HG03460 (cell line): ENCODE measurements around the gene FZD7.

Experiments
- ATAC-seq: cut with Tn5 transposase; IDR thresholded peaks from one replicate; pipeline ENCODE4 v1.9.1; 2021; ENCODE audit not compliant: unreplicated experiment

FZD7 gene

GRCh38 chr2:202033317-202034248, at the start of gene FZD7:
Gene FZD7 (plus strand): TSS chr2:202033855. CDS start chr2:202034648, 793 bp downstream.
- ATAC-seq, result peak; percentile 88

DNA sequence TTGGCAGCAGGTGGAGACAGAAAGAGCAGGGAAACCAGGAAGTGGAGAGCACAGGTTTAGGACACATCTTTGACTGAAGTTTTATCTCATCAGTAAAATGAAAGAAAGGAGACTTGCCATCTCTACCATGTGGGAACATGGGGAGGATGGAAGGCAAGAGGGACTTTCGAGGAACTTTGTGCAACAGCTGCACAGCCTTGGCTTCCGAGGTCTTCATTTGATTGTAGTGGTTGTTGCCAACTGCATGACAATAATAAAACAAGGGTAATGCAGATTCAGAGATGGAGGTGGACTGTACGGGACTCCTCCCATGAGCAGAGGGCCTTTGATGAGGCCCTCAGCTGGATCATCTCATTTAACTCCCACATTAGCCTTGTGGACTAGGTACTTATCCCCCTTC, 49.3 kb upstream of the FZD7 start:
- no peak for ATAC-seq

DNA sequence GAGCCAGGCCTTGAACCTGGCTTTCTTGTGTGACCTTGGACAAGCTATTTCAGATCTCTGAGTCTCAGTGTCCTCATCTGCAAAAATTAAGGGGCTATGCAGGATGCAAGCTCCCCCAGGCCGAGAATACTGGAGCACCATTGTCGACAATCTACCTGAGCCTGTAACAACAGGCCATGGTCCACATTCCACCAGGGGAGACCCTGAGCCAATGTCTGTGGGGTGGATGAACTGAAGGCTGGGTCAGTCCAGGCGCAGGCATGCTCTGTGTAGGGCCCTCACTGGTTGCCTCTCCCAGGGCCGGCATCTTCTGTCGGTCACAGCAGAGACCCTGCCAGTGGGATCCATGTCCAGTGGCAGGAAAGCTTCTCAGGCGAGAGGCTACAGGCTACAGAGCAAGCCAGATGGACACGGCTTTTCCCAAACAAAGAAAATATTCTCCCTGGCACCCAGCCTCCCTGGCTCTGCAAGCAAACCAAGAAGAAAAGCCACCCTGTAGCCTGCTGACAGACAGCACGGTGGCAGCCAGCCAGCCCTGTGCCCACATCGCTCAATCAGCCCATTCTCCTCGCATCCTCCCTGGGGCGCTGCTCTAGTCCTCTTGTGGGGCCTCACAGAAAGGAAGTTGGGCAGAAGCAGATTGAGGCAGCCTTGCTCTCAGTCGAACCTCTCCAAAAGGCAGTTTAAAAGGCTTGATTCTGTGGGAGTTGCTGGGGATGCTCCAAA, 48.7 kb upstream of the FZD7 start:
- no peak for ATAC-seq

DNA sequence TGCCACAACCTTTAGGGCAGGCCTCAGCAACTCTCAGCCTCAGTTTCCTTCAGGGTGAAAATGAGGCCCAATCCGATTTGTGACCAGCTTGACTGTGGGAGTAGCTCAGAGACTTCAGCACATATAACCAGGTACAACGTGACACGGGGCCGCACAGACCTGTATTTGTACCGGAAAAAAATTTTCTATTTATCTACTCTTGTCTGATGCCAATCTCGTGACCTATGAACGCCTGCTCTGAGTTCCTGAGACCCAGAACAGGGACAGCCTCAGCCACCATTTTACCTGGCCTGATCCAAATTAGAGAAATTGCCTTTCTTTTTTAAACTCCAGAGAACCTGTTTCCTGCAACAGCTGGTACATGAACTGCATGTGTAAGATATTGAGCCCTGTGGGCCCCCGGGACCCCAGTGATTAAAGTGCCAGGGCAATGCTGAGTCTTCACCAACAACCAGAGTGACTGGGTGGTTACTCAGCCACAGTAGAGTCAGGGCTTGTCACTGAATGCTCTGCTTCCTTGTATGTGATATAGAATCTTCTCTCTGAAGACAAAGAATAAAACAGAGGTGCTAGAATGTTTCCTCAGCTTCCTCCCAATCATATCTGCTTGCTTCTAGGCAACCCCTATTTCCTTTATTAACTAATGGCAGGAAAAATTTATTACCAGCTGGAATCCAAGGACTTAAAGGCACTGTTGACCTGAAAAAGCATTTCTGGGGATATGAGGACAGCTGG, 47.8 kb upstream of the FZD7 start:
- ATAC-seq, result no peak

DNA sequence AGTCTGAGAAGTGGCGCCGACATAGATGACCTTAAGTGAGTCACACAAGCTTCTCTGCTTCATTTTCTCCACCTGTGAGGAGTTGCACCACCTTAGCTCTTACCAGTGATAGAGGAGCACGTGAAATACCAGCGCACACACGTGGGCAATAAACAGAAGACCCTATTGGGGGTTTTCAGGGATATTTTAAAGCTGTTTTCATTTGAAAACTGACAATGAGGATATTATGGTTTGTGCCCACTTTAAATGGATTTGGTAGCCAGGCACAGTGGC, 47.3 kb upstream of the FZD7 start:
- no peak for ATAC-seq

- ATAC-seq, result no peak
These were observed 46.2 kb upstream of the FZD7 start for GRCh38 chr2:201987426-201987825.

DNA sequence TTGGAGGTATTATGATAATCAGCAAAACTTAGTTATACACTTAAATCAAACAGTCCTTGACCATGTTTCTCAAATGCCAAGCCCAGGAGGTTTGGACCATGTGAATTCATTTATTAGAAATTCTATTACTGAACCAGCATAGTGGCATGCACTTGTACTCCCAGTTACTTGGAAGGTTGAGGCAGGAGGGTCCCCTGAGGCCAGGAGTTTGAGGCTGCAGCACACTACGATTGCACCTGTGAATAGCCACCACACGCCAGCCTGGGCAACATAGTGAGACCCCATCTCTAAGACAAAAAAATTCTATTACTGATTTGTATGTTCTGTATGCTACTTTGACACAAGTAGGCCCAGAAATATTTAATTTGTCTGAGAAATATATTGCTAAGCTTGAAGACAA, 43.6 kb upstream of the FZD7 start:
- ATAC-seq, result no peak

GRCh38 chr2:201992960-201993359, 40.7 kb upstream of the FZD7 start:
- no peak for ATAC-seq

DNA sequence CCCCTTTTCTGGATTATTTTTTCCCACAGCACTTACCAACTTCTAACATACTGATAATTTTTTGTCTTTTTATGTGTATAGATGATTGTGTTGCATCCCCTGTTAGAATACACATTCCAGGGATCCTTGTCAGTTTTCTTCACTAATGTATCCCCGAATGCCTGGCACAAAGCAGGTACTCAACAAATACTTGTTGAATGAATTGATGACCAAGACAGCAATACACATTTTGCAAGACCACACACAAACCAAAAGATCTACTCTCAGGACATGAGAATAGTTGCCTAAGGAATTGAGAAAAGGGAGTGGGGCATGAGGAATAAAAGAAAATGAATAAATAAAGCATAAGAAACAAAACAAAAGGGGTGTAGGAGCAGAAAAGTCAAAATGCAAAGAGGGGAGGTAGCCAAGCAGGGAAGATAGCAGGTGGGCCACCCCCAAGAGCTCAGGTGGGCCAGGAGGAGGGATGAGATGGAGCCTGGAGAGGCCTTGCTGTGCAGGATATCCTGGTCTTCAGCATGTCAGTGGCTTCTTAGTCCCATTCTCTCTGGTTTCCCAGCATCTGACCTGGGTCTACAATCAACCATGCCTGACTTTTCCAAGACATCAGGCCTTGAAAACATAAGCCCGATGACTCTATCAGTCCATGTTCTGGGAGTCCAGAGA, 38.5 kb upstream of the FZD7 start:
- ATAC-seq, result no peak

- no peak for ATAC-seq
These were observed 37.6 kb upstream of the FZD7 start for GRCh38 chr2:201996006-201996405.

- ATAC-seq, result no peak
These were observed 36.9 kb upstream of the FZD7 start for GRCh38 chr2:201996679-201997314.

DNA sequence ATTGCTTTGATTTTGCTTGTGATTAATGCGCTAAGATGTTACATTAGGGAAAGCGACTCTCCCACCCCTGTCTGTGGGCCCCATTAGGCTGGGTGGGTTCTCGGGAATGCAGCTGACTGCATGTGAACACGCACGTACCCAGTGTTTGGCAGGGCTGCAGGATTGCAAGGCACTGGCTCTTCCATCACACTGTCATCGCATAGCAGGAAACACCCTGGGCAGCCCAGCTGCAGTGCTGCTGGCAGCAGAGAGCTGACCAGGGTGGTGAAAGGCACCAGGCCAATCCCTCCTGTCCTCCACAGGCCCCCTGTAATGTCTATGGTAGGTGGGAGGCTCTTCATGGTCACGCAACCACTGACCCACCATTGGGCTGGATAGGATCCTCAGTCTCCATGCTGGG, 34.4 kb upstream of the FZD7 start:
- no peak for ATAC-seq

- no peak for ATAC-seq
These were observed 31.8 kb upstream of the FZD7 start for GRCh38 chr2:202001826-202002225.

GRCh38 chr2:202002381-202002780, 31.3 kb upstream of the FZD7 start:
- ATAC-seq, result no peak

DNA sequence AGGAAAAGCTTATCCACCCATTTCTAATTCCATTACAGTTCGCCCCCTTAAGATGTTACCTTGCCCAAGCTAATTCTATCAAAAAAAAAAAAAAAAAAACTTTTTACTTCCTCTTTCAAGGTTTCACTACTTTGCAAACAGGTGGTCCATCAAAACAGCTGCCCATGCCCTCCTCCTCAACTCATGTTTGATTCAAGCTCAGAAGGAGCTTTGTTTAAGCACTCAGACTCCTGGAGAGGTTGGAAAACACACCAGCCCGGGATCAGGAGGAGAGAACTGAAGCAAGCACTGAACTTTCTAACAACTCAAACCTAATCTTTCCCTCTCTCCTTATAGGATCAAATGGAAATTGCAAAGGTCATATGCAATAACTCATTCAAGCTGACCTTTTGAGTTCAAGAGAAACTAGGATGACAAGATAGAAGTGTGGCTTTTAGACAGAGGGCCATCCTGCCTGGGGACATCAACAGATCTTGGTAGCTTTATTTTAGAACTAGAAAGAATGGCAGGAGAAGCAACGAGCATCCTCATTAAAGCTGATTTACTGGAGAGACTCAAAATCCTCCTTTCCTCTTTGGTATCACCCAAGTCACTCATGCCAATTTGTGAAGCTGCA, 28.3 kb upstream of the FZD7 start:
- ATAC-seq, result peak; percentile 50

DNA sequence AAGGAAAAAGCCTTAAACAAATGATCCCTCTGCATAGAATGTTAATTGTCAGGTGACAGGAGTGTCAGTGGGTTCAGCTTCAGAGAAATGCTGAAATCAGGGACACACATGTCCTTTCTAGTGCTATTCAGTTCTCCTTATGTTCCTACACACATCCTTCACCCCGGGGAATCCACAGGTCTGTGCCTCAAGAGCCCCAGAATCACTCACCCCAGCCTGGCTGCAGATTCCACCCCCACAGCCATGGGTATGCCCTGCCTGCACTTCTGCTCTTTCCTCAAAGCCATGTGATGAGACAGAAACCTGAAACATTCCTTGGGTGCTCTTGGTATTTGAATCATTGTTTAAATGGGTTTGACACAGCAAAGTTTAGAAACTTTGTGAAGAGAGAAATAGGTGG, 27.4 kb upstream of the FZD7 start:
- no peak for ATAC-seq

DNA sequence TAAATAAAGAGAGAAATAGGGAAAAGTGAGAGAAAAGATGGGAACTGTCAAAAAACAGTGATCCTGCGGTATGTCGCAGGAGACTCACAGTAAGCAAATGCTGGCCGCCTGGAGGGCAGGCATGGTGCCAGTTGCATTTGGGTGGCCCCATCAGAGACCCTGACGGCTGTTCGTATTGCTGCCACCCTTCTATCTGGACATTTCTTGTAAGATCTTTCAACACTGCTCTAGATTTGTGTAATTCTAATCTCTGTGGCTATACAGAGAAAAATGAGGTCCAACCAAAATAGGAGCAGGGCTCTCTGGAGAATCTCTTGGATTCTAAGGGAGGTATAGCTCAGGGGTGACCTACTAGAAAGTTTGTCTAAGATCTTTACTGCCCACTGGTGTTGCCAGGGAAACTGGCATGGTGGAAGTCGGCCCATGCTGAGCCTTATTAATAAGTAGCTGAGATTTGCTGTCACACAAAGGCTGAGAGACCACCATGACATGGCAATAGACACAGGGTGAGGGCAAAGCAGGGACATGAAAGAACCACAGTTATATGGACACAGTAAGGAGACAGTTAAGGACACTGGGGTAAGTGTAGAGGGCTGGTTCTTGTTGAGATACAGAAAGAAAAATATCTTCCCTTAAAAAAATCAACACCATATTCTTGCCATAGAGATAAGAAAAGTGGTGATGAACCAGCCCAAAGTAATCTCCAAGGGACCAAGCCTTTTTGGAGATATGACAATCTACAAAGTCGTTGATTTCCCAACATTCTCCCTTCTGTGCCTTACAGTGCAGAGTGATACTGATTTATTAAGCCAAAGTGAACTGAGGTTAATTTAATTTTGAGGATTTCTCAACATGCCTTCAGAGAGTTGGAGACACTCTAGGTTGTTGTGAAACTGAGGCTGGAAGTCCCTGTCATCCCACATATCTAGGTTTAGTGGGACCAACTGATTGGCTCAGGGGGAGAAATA, 26.4 kb upstream of the FZD7 start:
- ATAC-seq, result no peak

GRCh38 chr2:202007983-202008354, 25.7 kb upstream of the FZD7 start:
- no peak for ATAC-seq

DNA sequence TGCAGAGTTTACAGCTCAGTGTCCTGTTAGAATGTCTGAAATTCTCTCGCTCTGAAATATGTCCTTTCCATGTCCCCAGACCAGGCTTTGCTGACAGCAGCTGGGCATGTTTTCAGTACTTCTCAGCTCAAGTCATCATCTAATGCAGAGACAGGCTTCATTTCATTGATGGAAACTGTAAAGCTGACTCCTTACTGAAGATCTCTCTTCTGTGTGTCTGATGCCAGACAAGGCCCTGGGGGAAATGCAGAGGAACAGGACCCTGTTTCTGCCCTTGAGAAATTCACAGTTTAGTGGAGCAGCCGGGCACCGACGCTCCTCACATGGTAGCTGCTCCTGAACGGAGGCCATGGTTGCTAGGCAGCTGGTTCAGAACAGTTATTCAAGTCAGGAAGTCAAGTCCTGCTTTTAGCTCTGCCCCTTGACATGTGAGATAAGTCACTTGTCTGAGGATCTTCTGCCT, 24.6 kb upstream of the FZD7 start:
- ATAC-seq, result no peak
